ENCODE measurements around the gene KIF16B.

The KIF16B gene

DNA sequence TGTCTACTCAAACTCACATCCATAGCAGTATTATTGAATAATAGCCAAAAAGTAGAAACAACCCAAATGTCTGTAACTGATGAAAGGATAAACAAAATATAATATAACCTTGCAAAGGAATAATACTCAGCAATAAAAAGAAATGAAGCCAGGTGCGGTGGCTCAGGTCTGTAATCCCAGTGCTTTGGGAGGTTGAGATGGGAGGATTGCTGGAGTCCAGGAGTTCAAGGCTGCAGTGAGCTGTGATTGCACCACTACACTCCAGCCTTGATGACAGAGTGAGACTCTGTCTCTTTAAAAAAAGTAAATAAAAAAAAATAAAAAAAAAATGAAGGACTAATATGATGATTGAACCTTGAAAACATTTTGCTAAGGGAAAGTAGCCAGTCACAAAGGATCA is 22.1 kb upstream of the KIF16B start:
- no peak overlapping the region for H3K4me3 ChIP-seq (ENCODE audit: control insufficient read depth, low read depth, low read length)
- DNase-seq (ENCODE audit: low read depth): no peak
- TF ChIP-seq, protein P1, sequence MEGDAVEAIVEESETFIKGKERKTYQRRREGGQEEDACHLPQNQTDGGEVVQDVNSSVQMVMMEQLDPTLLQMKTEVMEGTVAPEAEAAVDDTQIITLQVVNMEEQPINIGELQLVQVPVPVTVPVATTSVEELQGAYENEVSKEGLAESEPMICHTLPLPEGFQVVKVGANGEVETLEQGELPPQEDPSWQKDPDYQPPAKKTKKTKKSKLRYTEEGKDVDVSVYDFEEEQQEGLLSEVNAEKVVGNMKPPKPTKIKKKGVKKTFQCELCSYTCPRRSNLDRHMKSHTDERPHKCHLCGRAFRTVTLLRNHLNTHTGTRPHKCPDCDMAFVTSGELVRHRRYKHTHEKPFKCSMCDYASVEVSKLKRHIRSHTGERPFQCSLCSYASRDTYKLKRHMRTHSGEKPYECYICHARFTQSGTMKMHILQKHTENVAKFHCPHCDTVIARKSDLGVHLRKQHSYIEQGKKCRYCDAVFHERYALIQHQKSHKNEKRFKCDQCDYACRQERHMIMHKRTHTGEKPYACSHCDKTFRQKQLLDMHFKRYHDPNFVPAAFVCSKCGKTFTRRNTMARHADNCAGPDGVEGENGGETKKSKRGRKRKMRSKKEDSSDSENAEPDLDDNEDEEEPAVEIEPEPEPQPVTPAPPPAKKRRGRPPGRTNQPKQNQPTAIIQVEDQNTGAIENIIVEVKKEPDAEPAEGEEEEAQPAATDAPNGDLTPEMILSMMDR (IDR thresholded peaks at IDR 0.05; ENCODE audit: control insufficient read depth, insufficient read depth, low read depth, low read length, missing control alignments): no peak

DNA sequence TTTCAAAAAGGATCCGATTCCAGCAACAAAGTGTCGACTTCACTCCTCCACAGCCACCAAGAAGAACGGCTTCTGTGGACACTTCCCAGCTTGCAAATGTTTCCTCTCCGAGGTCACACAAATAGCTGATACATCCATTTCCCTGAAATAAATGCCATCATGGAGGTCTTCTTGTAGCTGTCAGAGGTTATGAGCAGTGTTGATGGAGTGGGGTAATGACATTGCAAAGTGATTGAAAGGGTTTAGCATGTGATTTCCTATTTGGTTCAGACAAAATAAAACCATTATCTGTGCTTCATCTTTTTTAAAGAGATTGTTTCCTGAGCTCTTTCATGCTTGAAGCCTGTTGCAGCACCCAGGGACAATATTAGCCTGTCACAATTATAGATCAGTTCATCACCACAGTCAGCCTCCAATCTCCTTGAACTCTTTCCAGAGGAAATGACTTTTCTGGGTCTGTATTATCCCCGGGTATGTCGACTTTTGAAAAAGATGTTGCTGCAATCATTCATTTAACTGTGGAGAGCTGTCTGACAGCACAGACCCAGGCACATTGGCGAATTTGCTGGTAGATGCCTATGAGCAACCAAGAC is 16.9 kb upstream of the KIF16B start:
- no peak for DNase-seq (ENCODE audit: low read depth)
- H3K4me3 ChIP-seq (ENCODE audit: control insufficient read depth, low read depth, low read length): no peak overlapping the region
- TF ChIP-seq, protein P1 (IDR thresholded peaks at IDR 0.05; ENCODE audit: control insufficient read depth, insufficient read depth, low read depth, low read length, missing control alignments): no peak

DNA sequence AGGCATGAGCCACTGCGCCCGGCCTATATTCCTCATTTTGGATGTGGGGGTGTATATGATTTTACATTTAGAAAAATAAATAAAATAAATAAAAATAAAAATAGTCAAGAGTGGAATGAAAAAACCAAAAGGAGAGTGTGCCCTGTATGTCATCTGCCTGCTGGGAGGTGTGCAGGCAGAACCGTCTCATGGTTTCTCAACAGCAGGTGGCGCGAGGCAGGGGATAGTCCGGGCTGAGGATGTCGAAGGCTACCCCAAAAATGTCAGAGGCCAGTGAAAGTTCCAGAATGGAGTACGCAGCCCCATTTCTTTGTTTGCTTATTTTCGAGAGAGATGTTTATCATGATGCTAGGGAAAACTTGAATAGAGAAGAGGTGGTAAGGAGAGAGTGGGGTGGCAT is 16.4 kb upstream of the KIF16B start:
- no peak overlapping the region for H3K4me3 ChIP-seq (ENCODE audit: control insufficient read depth, low read depth, low read length)
- TF ChIP-seq, protein P1 (IDR thresholded peaks at IDR 0.05; ENCODE audit: control insufficient read depth, insufficient read depth, low read depth, low read length, missing control alignments): no peak
- no peak for DNase-seq (ENCODE audit: low read depth)

DNA sequence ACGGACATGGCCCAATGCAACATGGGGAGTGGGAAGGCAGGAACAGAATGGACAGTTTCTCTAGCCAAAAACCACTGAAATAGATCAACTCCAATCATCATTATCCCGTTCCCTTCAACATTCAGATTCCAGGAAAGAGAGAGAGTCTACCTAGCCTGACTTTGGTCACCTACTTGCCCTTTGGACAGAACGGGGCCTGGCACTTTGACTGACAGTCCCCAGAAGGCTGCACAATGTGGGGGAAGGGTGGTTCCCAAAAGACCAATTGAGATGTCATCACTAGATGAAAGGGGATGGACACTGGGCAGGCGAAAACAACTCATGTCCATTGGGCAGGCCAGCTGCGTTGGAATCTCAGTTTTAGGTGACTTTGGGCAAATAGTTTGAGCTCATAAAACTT is 15.0 kb upstream of the KIF16B start:
- H3K4me3 ChIP-seq (ENCODE audit: control insufficient read depth, low read depth, low read length): no peak overlapping the region
- DNase-seq (ENCODE audit: low read depth): no peak
- TF ChIP-seq, protein P1 (IDR thresholded peaks at IDR 0.05; ENCODE audit: control insufficient read depth, insufficient read depth, low read depth, low read length, missing control alignments): no peak

DNA sequence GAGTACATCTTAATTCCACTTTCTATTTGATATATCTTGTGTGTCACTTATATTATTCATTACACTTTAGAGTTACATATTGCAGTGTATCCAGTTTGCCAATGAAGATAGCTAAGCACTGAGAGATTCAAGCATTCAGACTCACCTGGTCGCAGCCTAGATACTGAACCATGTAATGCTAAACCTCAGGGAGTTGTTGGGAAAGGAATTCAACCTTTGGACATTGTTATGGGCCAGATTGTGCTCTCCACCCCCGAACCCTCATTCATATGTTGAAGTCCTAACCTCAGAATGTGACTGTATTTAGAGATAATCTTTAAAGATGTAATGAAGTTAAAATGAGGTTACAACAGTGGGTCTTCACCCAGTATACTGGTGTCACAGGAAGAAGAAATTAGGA is 13.8 kb upstream of the KIF16B start:
- TF ChIP-seq, protein P1 (IDR thresholded peaks at IDR 0.05; ENCODE audit: control insufficient read depth, insufficient read depth, low read depth, low read length, missing control alignments): no peak
- no peak for DNase-seq (ENCODE audit: low read depth)
- H3K4me3 ChIP-seq (ENCODE audit: control insufficient read depth, low read depth, low read length): no peak overlapping the region

DNA sequence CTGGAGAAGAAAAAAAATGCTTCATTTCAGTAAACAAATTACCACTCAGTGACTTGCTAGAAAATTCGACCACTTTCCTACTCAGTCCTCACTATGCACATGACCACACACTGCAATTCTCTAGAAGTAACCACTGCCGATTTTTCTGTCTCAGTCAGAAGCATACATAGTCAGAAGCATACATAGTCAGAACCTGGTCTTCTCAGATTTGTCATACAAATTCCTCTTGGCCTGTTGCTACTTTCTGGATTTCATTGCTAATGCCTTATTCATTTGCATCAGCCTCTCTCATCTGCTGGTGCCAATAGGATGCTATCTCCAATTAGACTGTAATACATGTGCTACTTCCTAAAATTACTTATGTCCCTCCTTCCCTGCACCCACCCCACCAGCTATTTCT is 10.2 kb upstream of the KIF16B start:
- DNase-seq (ENCODE audit: low read depth): no peak
- TF ChIP-seq, protein P1 (IDR thresholded peaks at IDR 0.05; ENCODE audit: control insufficient read depth, insufficient read depth, low read depth, low read length, missing control alignments): no peak
- no peak overlapping the region for H3K4me3 ChIP-seq (ENCODE audit: control insufficient read depth, low read depth, low read length)

DNA sequence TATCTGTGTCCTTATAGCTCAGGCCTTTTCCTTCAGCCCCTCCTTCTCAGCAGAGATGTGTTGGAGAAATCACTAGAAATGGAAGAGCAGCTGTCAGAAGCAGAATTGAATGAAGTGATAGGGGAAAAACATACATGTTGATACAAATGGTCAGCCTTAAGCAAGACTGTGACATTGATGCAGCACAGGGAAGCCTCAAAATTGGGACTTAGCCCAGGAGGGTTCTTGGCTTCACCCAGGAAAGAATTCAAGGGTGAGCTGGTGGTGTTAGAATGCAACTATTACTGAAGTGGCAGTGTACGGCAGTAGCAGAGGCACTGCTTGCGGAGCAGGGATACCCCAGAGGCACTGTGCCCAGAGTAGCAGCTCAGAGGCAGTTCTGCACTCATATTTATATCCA is 8.0 kb upstream of the KIF16B start:
- TF ChIP-seq, protein P1 (IDR thresholded peaks at IDR 0.05; ENCODE audit: control insufficient read depth, insufficient read depth, low read depth, low read length, missing control alignments): no peak
- H3K4me3 ChIP-seq (ENCODE audit: control insufficient read depth, low read depth, low read length): no peak overlapping the region
- DNase-seq (ENCODE audit: low read depth): no peak

All from AG09309 (cell line).